ENCODE results near the gene WDFY4.

GRCh38 chr10:48801001-48801421 lies 116.3 kb downstream of the WDFY4 start:
- no peak for TF ChIP-seq EZH2 (IDR thresholded peaks at IDR 0.05; ENCODE audit: insufficient read depth, poor library complexity, severe bottlenecking)
- TF ChIP-seq EZH2phosphoT487 (IDR thresholded peaks at IDR 0.05; ENCODE audit: insufficient read depth, low read depth) = no peak
